Type B pancreatic cell (in vitro differentiated cells): Measurements from ENCODE around the gene ADGRB3. TPM values are rescaled to one million over a fixed set of nuclear protein-coding genes. Genes with fewer than 3 reads are reported as not detected.

Source experiments
- DNase-seq: peaks from one replicate; pipeline ENCODE4 v3.0.0; 2021; ENCODE audit warnings: mixed read lengths; ENCODE audit not compliant: unreplicated experiment; ENCODE audit errors: extremely low spot score
- H3K27ac Mint-ChIP-seq: 2 replicates; pipeline ENCODE4 v1.8.0; 2021; ENCODE audit warnings: mild to moderate bottlenecking, mixed read lengths
- H3K27me3 Mint-ChIP-seq: 2 replicates; pipeline ENCODE4 v1.8.0; 2021; ENCODE audit warnings: mixed read lengths
- H3K36me3 Mint-ChIP-seq: 2 replicates; pipeline ENCODE4 v1.8.0; 2021; ENCODE audit warnings: mixed read lengths
- H3K4me1 Mint-ChIP-seq: one replicate; pipeline ENCODE4 v1.8.0; 2021; ENCODE audit warnings: mixed read lengths; ENCODE audit not compliant: unreplicated experiment
- H3K4me3 Mint-ChIP-seq: 2 replicates; pipeline ENCODE4 v1.8.0; 2021; ENCODE audit warnings: mild to moderate bottlenecking, mixed read lengths
- H3K9me3 Mint-ChIP-seq: 2 replicates; pipeline ENCODE4 v1.8.0; 2021; ENCODE audit warnings: mixed read lengths
- total RNA-seq: library from RNA; stranded (reverse); gene quantifications from 2 replicates; pipeline ENCODE4 v1.2.1, GENCODE V29; 2021; ENCODE audit warnings: low replicate concordance
- TF ChIP-seq, protein P1 (sequence below): fragments of 200-600 bp; sonication (generic); conservative IDR thresholded peaks from 2 replicates; pipeline ENCODE4 v1.5.0; 2021; ENCODE audit warnings: antibody characterized with exemption, mild to moderate bottlenecking

The ADGRB3 gene
- total RNA-seq, 1 donor from 2014 or later, result 2.0 TPM

DNA sequence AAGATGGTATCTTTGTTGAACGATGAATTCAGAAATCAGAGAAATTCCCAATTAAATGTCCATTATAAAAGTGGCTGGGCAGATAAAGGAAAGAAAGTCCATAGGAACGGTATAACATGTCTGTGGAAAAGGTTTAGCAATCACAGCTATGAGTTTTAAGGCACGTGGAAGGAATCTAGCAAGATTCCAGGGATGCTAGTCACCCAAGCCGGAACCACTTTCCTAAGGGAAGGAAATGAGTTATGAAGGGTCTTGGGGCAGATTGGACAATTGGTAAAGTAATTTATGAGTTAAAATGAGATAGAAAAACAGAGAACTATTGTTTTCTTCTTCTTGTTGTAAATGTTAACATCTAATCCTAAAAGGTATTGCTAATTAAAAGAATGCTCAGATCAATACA, 384.8 kb downstream of the ADGRB3 start:
- H3K27me3 Mint-ChIP-seq, result no peaks in the 10 kb centered on the region
- no peak overlapping the region for H3K4me3 Mint-ChIP-seq
- no peaks in the 10 kb centered on the region for H3K36me3 Mint-ChIP-seq
- no peak overlapping the region for H3K27ac Mint-ChIP-seq
- DNase-seq, result no peak
- TF ChIP-seq, protein P1, sequence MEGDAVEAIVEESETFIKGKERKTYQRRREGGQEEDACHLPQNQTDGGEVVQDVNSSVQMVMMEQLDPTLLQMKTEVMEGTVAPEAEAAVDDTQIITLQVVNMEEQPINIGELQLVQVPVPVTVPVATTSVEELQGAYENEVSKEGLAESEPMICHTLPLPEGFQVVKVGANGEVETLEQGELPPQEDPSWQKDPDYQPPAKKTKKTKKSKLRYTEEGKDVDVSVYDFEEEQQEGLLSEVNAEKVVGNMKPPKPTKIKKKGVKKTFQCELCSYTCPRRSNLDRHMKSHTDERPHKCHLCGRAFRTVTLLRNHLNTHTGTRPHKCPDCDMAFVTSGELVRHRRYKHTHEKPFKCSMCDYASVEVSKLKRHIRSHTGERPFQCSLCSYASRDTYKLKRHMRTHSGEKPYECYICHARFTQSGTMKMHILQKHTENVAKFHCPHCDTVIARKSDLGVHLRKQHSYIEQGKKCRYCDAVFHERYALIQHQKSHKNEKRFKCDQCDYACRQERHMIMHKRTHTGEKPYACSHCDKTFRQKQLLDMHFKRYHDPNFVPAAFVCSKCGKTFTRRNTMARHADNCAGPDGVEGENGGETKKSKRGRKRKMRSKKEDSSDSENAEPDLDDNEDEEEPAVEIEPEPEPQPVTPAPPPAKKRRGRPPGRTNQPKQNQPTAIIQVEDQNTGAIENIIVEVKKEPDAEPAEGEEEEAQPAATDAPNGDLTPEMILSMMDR, result no peak
- no peaks in the 10 kb centered on the region for H3K4me1 Mint-ChIP-seq
- H3K9me3 Mint-ChIP-seq, result no peaks in the 10 kb centered on the region

DNA sequence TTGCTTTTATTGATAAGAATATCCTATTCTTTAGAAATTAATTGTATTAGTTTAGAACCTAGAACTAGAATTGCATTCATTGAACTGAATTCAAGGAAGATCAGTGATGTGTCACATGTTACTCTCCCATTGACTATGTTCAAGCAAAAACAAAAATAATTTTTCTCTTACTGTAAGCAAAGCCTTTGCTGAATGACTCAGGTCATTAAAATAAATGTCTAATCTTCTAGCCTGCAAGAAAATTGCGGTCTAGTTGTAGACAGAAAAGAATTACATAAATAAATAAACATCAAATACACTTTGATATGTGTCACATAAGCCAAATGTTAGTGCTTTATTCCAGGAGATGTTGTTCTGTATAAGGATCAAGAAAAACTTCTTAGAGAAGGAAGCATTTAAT, 387.9 kb downstream of the ADGRB3 start:
- no peaks in the 10 kb centered on the region for H3K9me3 Mint-ChIP-seq
- H3K36me3 Mint-ChIP-seq, result no peaks in the 10 kb centered on the region
- H3K4me1 Mint-ChIP-seq, result no peaks in the 10 kb centered on the region
- TF ChIP-seq, protein P1, result no peak
- H3K27ac Mint-ChIP-seq, result no peak overlapping the region
- no peak for DNase-seq
- no peaks in the 10 kb centered on the region for H3K27me3 Mint-ChIP-seq
- H3K4me3 Mint-ChIP-seq, result no peak overlapping the region

DNA sequence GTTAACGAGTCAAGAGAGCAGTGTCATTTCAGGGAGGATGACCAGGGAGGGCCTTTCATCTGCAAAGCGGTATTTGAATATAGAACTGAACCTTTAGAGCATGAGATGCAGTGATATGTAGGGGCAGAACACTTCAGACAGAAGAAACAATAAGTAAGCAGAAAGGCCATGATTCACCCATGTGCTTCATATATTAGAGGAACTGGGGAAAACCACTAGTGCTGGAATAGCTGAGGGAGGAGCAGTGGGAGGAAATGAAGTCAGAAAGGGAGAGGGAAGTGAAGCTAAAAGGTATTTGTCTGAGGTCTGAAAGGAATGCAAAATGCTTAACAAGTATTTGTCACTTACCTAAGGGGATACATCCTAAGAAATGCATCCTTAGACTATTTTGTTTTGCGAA, 391.2 kb downstream of the ADGRB3 start:
- Mint-ChIP-seq H3K4me3 (no peak overlapping the region), H3K4me1 (no peaks in the 10 kb centered on the region), H3K27ac (no peak overlapping the region), H3K27me3 (no peaks in the 10 kb centered on the region), H3K9me3 (no peaks in the 10 kb centered on the region), H3K36me3 (no peaks in the 10 kb centered on the region)
- TF ChIP-seq, protein P1, result no peak
- DNase-seq, result no peak

DNA sequence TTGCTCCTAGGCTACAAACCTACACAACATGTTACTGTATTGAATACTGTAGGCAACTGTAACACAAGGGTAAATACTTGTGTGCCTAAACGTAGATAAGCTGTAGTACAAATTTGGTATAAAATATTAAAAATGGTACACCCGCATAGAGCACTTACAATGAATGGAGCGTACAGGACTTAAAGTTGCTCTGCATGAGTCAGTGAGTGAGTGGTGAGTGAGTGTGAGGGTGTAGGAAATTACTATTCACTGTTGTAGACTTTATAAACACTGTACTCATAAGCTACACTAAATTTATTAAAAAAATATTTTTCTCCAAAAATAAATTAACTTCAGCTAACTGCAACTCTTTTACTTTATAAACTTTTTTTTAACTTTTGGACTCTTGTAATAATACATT, 391.6 kb downstream of the ADGRB3 start:
- no peaks in the 10 kb centered on the region for H3K4me1 Mint-ChIP-seq
- no peaks in the 10 kb centered on the region for H3K9me3 Mint-ChIP-seq
- DNase-seq, result no peak
- H3K36me3 Mint-ChIP-seq, result no peaks in the 10 kb centered on the region
- no peak overlapping the region for H3K27ac Mint-ChIP-seq
- no peaks in the 10 kb centered on the region for H3K27me3 Mint-ChIP-seq
- TF ChIP-seq, protein P1, result no peak
- H3K4me3 Mint-ChIP-seq, result no peak overlapping the region

DNA sequence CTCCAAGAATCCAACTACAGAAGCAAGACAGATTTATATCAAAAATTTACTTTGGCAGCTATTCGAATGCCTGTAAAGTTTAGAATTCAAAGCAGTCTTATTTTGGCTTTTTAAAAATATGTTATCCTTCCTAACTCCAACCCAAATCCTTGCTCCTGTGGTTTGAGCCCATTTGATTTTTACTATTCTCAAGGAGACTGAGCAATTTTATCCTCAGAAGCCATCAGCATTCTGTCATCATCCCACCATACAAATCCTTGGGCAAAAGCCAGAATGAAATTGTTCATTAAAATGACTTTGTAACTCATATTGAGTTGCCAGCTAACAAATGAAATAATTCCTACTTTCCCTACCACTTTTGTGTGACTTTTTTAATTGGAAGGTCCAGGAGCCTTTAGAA, 392.8 kb downstream of the ADGRB3 start:
- no peak overlapping the region for H3K27ac Mint-ChIP-seq
- no peaks in the 10 kb centered on the region for H3K9me3 Mint-ChIP-seq
- no peak overlapping the region for H3K4me3 Mint-ChIP-seq
- DNase-seq, result no peak
- no peaks in the 10 kb centered on the region for H3K27me3 Mint-ChIP-seq
- no peaks in the 10 kb centered on the region for H3K36me3 Mint-ChIP-seq
- TF ChIP-seq, protein P1, result no peak
- H3K4me1 Mint-ChIP-seq, result no peaks in the 10 kb centered on the region

DNA sequence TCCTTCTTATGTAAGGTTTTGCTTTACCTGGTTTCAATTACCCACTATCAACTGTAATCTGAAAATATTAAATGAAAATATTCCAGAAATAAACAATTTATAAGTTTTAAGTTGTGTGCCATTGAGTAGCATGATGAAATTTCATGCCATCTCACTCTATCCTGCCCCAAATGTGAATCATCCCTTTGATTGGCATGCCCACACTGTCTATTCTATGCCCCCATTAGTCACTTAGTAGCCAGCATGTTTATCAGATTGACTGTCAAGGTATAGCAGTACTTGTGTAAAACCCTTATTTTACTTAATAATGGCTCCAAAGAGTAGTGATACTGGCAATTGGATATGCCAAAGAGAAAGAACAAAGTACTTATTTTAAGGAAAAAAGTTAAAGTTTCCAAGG, 403.8 kb downstream of the ADGRB3 start:
- Mint-ChIP-seq H3K9me3 (no peaks in the 10 kb centered on the region), H3K27ac (no peak overlapping the region), H3K4me1 (no peaks in the 10 kb centered on the region), H3K27me3 (no peaks in the 10 kb centered on the region), H3K36me3 (no peaks in the 10 kb centered on the region), H3K4me3 (no peak overlapping the region)
- TF ChIP-seq, protein P1, result no peak
- no peak for DNase-seq
